ENCODE data around the gene GXYLT2. TPM values are rescaled to one million over a fixed set of nuclear protein-coding genes. Genes with fewer than 3 reads are reported as not detected.

Gene GXYLT2
- total and polyA plus RNA-seq, 2 of the 13 experiments (the other 11 are each of a cell fraction or from before 2014, with no cell fraction given): 4.3 to 6.9 TPM

GRCh38 chr3:72938471-72939265 lies 50.8 kb downstream of the GXYLT2 start (continued):
- TF ChIP-seq, protein P1, sequence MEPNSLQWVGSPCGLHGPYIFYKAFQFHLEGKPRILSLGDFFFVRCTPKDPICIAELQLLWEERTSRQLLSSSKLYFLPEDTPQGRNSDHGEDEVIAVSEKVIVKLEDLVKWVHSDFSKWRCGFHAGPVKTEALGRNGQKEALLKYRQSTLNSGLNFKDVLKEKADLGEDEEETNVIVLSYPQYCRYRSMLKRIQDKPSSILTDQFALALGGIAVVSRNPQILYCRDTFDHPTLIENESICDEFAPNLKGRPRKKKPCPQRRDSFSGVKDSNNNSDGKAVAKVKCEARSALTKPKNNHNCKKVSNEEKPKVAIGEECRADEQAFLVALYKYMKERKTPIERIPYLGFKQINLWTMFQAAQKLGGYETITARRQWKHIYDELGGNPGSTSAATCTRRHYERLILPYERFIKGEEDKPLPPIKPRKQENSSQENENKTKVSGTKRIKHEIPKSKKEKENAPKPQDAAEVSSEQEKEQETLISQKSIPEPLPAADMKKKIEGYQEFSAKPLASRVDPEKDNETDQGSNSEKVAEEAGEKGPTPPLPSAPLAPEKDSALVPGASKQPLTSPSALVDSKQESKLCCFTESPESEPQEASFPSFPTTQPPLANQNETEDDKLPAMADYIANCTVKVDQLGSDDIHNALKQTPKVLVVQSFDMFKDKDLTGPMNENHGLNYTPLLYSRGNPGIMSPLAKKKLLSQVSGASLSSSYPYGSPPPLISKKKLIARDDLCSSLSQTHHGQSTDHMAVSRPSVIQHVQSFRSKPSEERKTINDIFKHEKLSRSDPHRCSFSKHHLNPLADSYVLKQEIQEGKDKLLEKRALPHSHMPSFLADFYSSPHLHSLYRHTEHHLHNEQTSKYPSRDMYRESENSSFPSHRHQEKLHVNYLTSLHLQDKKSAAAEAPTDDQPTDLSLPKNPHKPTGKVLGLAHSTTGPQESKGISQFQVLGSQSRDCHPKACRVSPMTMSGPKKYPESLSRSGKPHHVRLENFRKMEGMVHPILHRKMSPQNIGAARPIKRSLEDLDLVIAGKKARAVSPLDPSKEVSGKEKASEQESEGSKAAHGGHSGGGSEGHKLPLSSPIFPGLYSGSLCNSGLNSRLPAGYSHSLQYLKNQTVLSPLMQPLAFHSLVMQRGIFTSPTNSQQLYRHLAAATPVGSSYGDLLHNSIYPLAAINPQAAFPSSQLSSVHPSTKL (CRISPR knock-in tag; IDR thresholded peaks at IDR 0.05): peak; percentile 50
- peak; percentile 86; the same call in 1 of the 2 replicates for TF ChIP-seq TEF (CRISPR knock-in tag; IDR thresholded peaks at IDR 0.05)
- TF ChIP-seq, protein P2, sequence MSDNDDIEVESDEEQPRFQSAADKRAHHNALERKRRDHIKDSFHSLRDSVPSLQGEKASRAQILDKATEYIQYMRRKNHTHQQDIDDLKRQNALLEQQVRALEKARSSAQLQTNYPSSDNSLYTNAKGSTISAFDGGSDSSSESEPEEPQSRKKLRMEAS (IDR thresholded peaks at IDR 0.05): no peak
- TF ChIP-seq ZNF230 (CRISPR knock-in tag; IDR thresholded peaks at IDR 0.05): no peak
- no peak for TF ChIP-seq ZNF282 (IDR thresholded peaks at IDR 0.05; ENCODE audit: partially characterized antibody)
- no peak for TF ChIP-seq NBN (conservative IDR thresholded peaks at IDR 0.05)
- no peak for TF ChIP-seq MYC (CRISPR knock-in tag; IDR thresholded peaks at IDR 0.05; ENCODE audit: borderline replicate concordance)
- TF ChIP-seq ZSCAN25 (CRISPR knock-in tag; IDR thresholded peaks at IDR 0.05): no peak
- no peak for TF ChIP-seq JUND (CRISPR knock-in tag; IDR thresholded peaks at IDR 0.05)
- no peak for TF ChIP-seq KDM5B (CRISPR knock-in tag; IDR thresholded peaks at IDR 0.05; ENCODE audit: borderline replicate concordance)
- no peak for TF ChIP-seq ZNF546 (CRISPR knock-in tag; conservative IDR thresholded peaks at IDR 0.05)
- TF ChIP-seq MBNL3 (CRISPR knock-in tag; conservative IDR thresholded peaks at IDR 0.05): no peak
- no peak for TF ChIP-seq ZBTB1 (CRISPR knock-in tag; IDR thresholded peaks at IDR 0.05; ENCODE audit: borderline replicate concordance)
- TF ChIP-seq ZNF260 (CRISPR knock-in tag; IDR thresholded peaks at IDR 0.05; ENCODE audit: borderline replicate concordance, low read depth): no peak
- TF ChIP-seq GATAD1 (CRISPR knock-in tag; IDR thresholded peaks at IDR 0.05): no peak
- TF ChIP-seq FOXA3 (CRISPR knock-in tag; IDR thresholded peaks at IDR 0.05): peak; percentile 35; the same call in 1 of the 2 replicates
- TF ChIP-seq ZNF780A (CRISPR knock-in tag; IDR thresholded peaks at IDR 0.05): no peak
- no peak for TF ChIP-seq FOXA1 (IDR thresholded peaks at IDR 0.05)
- TF ChIP-seq FOXA1 (CRISPR knock-in tag; IDR thresholded peaks at IDR 0.05): peak; percentile 79
- TF ChIP-seq THAP11 (CRISPR knock-in tag; IDR thresholded peaks at IDR 0.05): no peak
- peak; percentile 60 for TF ChIP-seq CTCF (CRISPR knock-in tag; IDR thresholded peaks at IDR 0.05)
- peak; percentile 94 for TF ChIP-seq CEBPB (IDR thresholded peaks at IDR 0.05; ENCODE audit: borderline replicate concordance, low read depth, low read length)
- TF ChIP-seq YY1 (IDR thresholded peaks at IDR 0.05; ENCODE audit: insufficient read depth, insufficient replicate concordance, low read depth, low read length): peak; percentile 71
- TF ChIP-seq MBD4 (IDR thresholded peaks at IDR 0.05; ENCODE audit: borderline replicate concordance, low read length): no peak
- TF ChIP-seq TOPORS (CRISPR knock-in tag; IDR thresholded peaks at IDR 0.05): no peak
- TF ChIP-seq BCL6 (CRISPR knock-in tag; IDR thresholded peaks at IDR 0.05): peak; percentile 53
- TF ChIP-seq SAP130 (CRISPR knock-in tag; IDR thresholded peaks at IDR 0.05; ENCODE audit: low read depth): peak; percentile 61

All from HepG2 (cell line).